GM12892 (cell line): Measurements from ENCODE around the gene MBLAC1.

Experiments
- DNase-seq: peaks from one replicate; pipeline ENCODE4 v3.0.0; 2011; ENCODE audit not compliant: insufficient read length
- FAIRE-seq: peaks from 2 replicates; lab custom pipeline; 2011; peaks lifted over from hg19 to GRCh38; lab: Jason Lieb, UNC
- POLR2A ChIP-seq: IDR thresholded peaks from 2 replicates; pipeline ENCODE4 v1.6.1; 2011; ENCODE audit warnings: low read depth, low read length, control low read depth
- POLR2AphosphoS5 ChIP-seq: IDR thresholded peaks from 2 replicates; pipeline ENCODE4 v1.6.1; 2011; ENCODE audit warnings: low read depth, low read length, control low read depth
- TAF1 ChIP-seq: IDR thresholded peaks from 2 replicates; pipeline ENCODE4 v1.6.1; 2011; ENCODE audit warnings: low read depth, mild to moderate bottlenecking, control low read depth, low read length, borderline replicate concordance

MBLAC1 gene

DNA sequence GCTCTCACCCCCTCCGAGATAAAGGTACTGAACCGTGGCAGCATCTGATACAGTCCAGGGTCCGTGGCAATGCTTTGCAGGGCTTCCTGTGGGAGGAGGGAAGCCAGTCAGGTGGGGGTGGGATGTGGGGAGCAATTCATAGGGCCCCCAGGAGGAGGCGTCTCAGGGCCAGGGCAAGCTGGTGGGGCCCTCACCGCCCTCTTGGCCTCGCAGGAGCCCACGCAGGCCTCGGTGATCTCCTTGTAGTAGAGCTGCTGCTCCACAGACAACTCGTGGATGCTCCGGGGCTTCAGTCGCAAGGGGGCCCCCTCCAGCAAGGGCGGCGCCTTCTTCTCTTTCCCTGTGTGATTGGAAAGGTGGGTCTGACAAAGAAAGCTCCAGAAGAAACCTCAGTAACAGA lies 14.9 kb upstream of the MBLAC1 start:
- TF ChIP-seq POLR2A (no peak), TAF1 (no peak), POLR2AphosphoS5 (no peak)
- no peak for FAIRE-seq

DNA sequence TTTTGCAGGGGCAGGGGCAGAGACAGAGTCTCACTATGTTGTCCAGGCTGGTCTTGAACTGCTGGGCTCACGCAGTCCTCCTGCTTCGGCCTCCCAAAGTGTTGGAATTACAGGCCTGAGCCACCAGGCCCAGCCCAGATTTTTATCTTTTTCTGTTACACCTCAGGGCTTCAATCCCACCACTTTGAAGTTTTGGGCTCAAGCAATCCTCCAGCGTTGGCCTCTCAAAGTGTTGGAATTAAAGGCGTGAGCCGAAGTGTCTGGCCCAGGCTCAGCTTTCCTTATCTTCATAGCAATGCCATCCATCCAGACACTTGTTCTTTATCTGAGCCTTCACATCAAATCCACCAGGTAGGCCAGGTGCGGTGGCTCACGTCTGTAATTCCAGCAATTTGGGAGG lies 11.7 kb upstream of the MBLAC1 start:
- TF ChIP-seq TAF1 = no peak
- no peak for TF ChIP-seq POLR2AphosphoS5
- TF ChIP-seq POLR2A = no peak
- no peak for DNase-seq
- no peak for FAIRE-seq

More for the DNA sequence above, 14.9 kb upstream of the MBLAC1 start:
- no peak for DNase-seq

DNA sequence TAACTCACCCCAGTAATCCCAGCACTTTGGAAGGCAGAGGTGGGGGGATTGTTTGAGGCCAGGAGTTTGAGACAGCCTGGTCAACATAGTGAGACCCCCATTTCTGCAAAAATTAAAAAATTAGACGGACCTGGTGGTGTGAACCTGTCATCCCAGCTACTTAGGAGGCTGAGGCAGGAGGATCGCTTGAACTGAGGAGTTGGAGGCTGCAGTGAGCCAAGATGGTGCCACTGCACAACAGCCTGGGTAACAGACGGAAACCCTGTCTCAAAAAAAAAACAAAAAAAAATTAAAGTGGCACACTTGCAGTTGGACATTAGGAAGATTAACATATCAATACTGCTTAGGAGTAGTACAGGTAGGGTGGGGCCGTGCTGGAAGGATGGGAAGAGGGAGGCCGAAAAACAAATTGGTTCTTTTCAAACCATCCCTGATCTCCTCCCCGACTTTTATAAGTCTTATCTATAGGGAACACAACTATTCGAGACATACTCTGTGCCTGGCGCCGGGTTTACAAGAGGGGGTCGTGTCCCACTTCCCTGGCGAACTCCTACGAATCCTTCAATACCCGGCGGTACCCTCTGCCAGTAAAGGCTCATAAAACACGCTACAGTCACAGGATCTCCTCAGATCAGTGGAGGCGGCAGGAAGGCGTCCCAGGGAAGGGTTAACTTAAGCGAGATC lies 8.2 kb upstream of the MBLAC1 start:
- TF ChIP-seq POLR2A = no peak
- TF ChIP-seq TAF1 = no peak
- TF ChIP-seq POLR2AphosphoS5 = no peak
- DNase-seq (no peak), FAIRE-seq (no peak)

DNA sequence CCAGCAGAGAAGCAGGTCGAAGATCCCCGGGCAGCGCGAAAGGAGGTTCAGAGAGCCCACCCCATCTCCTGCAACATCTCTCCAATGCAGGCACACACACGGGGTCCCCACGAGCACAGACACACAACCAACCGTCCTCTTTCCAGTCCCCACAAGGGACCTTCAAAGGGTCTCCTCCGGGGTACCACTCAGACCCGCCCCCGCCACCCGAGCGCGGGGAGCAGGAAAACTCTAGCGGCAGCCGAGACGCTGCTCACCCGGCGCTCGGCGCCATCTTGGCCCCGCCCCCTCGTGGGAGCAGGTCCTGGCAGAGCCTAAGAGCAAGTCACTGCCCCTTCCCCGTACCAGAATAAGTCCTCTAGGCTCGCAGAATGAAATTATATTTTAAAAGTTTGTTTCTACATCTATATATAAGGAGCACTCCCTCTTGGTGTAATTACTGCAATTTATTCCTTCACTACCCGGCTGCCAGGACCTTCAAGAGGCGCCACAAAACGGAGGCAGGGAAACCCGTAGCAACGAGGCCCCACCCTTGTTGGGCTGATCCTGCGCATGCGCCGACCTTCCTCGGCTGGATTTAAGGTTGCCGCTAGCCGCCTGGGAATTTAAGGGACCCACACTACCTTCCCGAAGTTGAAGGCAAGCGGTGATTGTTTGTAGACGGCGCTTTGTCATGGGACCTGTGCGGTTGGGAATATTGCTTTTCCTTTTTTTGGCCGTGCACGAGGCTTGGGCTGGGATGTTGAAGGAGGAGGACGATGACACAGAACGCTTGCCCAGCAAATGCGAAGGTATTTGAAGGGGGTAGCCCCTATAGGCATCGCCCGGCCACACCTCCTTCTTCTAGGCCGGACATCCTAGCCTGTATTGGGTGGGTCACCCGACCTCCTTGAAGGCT lies 7.4 kb upstream of the MBLAC1 start, which contains the start of the genes CNPY4 and TAF6:
Gene CNPY4 (plus strand): TSS at position 563 of the 898 bp plus-strand sequence. CDS start 111 bp downstream, at position 674.
Gene TAF6 (minus strand): TSS at position 287 of the 898 bp plus-strand sequence. CDS start 5,149 bp downstream, outside the sequence.
- TF ChIP-seq TAF1 (peak; percentile 100), POLR2AphosphoS5 (peak; percentile 46), POLR2A (peak; percentile 72; the same call in 1 of the 2 replicates)
- FAIRE-seq (peak; percentile 92), DNase-seq (peak; percentile 99)

DNA sequence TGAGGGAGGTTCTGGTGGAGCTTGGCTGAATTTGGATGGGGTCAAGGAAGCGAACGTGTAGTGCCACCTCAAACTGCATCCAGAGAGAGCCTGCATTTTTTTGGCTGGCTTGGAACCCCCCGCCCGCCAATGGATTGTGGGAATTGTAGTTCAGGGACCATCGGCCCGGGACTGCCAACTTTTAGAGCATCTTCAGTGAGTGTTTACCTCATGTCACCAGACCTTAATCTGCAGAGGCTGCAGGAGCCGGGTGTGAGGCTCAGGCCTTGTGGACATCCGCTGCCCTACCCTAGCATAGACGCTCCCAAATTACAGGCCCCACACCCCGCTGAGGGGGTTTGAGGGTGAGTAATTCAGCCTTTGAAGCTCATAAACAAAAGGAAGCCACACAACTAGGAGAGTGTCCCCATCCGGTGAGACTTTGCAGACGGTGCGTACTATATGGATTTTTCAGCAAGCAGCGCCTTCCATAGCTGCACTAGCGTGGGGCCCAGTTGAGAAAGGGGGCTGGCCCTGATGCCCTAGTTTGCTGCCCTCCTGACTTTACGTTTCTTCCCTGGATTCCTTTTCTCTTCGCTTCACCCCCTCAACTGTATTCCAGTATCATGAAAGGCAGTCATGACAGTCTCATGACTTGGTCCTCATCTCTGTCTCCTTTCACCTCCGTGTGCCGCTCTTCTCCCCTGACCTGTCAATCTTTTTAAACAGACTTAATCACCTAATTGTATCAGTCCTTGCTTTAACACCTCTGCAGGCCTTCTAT lies 6.6 kb upstream of the MBLAC1 start:
- TF ChIP-seq POLR2A (no peak), POLR2AphosphoS5 (no peak), TAF1 (no peak)
- no peak for FAIRE-seq
- no peak for DNase-seq

DNA sequence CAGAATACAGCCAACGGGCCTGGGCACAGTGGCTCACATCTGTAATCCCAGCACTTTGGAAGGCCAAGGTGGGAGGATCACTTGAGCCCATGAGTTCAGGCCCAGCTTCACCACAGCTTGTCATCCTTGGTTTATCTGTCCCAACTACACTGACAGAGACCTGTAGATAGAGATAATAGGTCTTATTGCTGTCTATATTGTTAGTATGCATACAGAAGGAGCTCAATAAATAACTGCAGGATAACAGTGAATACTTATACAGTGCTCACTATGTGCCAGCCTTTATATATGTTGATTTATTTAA lies 6.1 kb upstream of the MBLAC1 start:
- no peak for FAIRE-seq
- TF ChIP-seq TAF1 (no peak), POLR2AphosphoS5 (no peak), POLR2A (no peak)

DNA sequence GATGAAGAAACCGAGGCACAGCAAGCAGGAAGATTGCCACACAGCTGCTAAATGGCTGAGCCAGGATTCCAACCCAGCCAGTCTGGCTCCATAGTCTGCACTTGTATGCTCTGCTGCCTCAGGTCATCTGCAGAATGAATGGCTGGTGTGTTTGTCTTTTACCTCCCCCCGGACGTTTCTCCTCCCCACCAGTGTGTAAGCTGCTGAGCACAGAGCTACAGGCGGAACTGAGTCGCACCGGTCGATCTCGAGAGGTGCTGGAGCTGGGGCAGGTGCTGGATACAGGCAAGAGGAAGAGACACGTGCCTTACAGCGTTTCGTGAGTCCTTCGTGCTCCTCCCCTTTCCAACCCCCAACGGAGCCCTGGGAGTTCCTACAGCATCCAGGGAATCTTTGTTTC lies 4.7 kb upstream of the MBLAC1 start:
- DNase-seq (no peak), FAIRE-seq (no peak)
- no peak for TF ChIP-seq TAF1
- TF ChIP-seq POLR2AphosphoS5 = no peak
- TF ChIP-seq POLR2A = no peak

More for the DNA sequence above, 6.1 kb upstream of the MBLAC1 start:
- DNase-seq = no peak

DNA sequence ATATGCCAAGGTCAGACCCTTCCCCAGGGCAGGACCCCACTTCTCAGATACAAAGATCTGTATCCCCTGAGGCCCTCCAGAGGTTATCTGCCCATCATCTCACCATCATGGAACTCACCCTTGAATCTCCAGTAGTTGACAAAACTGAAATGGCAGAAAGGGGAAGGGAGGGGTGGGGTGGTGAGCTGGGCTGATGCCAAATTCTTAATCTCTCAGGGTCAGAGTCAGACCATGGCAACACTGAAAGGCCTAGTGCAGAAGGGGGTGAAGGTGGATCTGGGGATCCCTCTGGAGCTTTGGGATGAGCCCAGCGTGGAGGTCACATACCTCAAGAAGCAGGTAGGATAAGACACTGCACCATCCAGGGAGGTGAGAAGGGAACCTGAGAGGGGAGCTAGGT lies 4.2 kb upstream of the MBLAC1 start:
- no peak for FAIRE-seq
- no peak for DNase-seq
- TF ChIP-seq TAF1 (no peak), POLR2AphosphoS5 (no peak), POLR2A (no peak)

DNA sequence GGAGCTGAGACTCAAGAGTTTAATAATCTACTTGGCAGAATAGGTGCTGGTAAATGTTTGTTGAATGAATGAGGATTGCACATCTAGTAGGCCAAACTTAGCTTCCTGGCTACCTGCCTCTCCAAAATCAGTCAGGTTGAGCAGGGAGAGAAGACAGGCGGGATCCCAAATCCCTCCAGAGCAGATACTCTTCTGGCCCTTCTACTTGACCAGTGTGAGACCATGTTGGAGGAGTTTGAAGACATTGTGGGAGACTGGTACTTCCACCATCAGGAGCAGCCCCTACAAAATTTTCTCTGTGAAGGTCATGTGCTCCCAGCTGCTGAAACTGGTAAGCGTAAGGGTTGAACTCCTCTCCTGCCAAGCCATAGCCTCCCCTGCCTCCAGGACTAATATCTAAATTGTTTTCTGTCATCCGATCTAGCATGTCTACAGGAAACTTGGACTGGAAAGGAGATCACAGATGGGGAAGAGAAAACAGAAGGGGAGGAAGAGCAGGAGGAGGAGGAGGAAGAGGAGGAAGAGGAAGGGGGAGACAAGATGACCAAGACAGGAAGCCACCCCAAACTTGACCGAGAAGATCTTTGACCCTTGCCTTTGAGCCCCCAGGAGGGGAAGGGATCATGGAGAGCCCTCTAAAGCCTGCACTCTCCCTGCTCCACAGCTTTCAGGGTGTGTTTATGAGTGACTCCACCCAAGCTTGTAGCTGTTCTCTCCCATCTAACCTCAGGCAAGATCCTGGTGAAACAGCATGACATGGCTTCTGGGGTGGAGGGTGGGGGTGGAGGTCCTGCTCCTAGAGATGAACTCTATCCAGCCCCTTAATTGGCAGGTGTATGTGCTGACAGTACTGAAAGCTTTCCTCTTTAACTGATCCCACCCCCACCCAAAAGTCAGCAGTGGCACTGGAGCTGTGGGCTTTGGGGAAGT lies 2.2 kb upstream of the MBLAC1 start:
- TF ChIP-seq POLR2A = 0 out of 2 replicates have a peak, but pooled peaks have one; percentile 10
- TF ChIP-seq TAF1 = no peak
- DNase-seq (no peak), FAIRE-seq (no peak)

DNA sequence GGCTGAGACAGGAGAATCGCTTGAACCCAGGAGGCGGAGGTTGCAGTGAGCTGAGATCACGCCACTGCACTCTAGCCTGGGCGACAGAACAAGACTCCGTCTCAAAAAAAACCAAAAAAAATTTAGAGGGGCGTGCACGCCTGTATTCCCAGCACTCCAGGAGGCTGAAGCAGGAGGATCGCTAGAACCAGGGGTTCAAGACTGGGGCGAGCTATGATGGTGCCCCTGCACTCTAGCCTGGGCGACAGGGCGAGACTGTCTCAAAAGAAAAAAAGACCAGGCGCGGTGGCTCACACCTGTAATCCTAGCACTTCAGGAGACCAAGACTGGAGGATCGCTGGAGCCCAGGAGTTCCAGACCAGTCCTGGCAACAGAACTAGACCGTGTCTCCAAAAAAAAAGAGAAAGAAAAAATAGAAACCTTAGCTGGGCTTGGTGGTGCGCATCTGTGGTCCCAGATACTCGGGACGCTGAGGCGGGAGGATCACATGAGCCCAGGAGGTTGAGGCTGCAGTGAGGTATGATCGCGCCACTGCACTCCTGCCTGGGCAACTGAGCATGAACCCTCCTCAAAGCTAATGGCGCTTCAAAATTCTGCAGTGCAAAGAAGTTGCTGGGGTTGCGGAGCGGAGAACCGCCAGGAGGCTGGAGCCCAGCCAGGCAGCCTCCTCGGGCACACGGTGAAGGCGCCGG lies 382 bp upstream of the MBLAC1 start:
- FAIRE-seq = no peak
- no peak for DNase-seq
- TF ChIP-seq TAF1 (peak; percentile 73; the same call in 1 of the 2 replicates), POLR2AphosphoS5 (no peak)
